ENCODE measurements around the gene PROM1.

Gene PROM1

GRCh38 chr4:16075975-16076757, 7.7 kb downstream of the PROM1 start:
- TF ChIP-seq, protein P1, sequence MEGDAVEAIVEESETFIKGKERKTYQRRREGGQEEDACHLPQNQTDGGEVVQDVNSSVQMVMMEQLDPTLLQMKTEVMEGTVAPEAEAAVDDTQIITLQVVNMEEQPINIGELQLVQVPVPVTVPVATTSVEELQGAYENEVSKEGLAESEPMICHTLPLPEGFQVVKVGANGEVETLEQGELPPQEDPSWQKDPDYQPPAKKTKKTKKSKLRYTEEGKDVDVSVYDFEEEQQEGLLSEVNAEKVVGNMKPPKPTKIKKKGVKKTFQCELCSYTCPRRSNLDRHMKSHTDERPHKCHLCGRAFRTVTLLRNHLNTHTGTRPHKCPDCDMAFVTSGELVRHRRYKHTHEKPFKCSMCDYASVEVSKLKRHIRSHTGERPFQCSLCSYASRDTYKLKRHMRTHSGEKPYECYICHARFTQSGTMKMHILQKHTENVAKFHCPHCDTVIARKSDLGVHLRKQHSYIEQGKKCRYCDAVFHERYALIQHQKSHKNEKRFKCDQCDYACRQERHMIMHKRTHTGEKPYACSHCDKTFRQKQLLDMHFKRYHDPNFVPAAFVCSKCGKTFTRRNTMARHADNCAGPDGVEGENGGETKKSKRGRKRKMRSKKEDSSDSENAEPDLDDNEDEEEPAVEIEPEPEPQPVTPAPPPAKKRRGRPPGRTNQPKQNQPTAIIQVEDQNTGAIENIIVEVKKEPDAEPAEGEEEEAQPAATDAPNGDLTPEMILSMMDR (IDR thresholded peaks at IDR 0.05), result no peak

DNA sequence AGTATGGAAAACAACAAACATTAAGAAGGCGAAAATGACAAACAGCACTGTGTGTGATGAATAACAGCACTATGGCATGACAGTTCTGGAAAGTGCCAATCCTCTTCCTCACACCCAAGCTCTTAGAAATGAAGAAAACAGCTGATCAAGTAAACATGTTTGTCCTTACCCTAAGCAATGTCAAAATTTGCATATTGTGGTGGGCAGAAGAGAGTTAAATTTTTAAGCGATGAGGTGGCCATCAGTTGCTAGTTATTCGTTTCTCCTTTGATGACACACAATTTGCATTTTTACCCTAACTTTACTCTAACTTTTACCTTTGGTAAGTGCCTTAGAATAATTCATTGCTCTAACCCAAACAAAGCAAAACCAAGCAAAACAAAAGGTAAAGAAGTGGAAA, 8.8 kb downstream of the PROM1 start:
- TF ChIP-seq, protein P1 (IDR thresholded peaks at IDR 0.05), result no peak

GRCh38 chr4:16072168-16072567, 11.7 kb downstream of the PROM1 start:
- TF ChIP-seq, protein P1 (IDR thresholded peaks at IDR 0.05), result no peak

DNA sequence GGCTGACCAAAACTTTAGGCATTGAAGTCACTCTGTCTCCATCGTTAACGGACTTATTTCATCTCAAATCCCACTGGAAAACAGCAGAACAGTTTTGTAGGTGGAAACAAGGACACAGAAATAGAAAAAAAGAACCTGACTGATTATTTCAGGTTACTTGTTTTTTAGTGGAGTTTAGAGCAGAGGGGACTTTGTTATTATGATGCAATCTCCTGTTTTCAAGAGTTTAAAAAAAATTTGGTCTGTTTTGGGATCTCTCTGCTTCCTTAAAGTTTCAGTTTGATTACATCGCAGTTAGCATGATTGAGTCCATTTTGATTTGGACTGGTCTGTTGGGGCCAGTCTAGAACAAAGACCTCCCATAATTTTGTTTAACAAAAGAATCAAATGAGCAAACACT, 13.6 kb downstream of the PROM1 start:
- TF ChIP-seq, protein P1 (IDR thresholded peaks at IDR 0.05), result no peak

DNA sequence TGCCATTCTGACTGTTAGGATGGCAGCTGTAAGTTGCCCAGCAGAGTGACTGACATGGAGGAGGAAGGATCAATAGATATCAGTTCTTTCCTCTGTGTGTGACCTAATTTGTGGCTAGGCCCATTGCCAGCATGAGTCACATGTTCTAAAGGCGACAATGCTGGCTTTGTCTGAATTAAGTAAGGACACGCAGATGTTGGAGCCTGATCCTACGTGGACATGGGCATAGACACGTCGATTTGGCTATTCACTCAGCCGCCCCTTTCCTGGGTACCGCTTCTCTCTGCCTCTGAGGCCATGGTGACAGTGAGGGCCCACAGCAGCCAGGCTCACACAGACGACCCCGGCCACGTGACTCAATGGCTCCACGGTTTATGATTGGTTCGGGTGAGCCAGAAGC, 16.3 kb downstream of the PROM1 start:
- TF ChIP-seq, protein P1 (IDR thresholded peaks at IDR 0.05), result no peak

- TF ChIP-seq, protein P1 (IDR thresholded peaks at IDR 0.05), result no peak
These were observed 17.2 kb downstream of the PROM1 start for GRCh38 chr4:16066586-16067128.

DNA sequence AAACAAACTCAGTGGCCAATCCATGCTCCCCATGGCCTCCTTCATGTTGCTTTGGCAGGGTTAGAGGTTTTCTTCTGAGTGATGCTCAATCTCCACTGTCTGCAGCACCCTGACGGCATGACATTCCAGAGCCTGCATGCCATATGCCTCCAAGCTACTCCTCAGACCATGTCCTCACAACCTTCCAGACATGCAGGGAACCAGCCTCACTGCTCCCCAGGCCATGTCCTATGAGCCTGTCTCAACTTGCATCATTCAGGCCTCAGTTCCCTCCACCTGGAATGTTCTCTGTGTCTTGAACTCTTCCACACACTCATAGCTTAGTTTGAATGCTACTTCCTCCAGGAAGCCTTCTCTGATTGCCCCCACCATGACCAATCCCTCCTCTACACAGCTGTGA, 18.8 kb downstream of the PROM1 start:
- TF ChIP-seq, protein P1 (IDR thresholded peaks at IDR 0.05), result no peak
